ENCODE results near the gene INPP4B. TPM values are rescaled to one million over a fixed set of nuclear protein-coding genes. Genes with fewer than 3 reads are reported as not detected.

INPP4B gene
- total and polyA plus RNA-seq, 2 experiments from 2014 or later: 4.6 to 5.5 TPM

DNA sequence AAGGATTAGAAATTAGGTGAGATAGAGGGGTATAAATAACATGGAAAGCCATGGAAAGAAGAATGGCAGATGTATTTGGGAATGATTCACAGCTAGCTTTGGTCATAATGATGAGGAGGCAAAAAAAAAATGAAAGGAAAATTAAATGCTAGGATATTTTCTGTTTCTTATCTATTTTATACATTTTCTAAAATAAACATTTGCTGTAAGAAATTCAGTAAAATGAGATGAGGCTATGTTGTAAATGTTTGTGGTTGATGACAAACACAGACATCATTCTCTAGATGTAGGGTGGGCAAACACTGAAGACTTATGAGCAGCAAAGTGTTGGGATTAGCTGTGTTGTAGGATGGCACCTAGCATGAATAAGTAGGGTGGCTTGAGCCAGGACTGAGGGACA, 802.6 kb downstream of the INPP4B start:
- Histone ChIP-seq H3K9me3 (ENCODE audit: low read depth) (no peaks in the 10 kb centered on the region), H3K27ac (no peak overlapping the region), H3K27me3 (no peaks in the 10 kb centered on the region), H3K4me1 (ENCODE audit: low read depth) (peaks cover 5% of the 10 kb centered on the region), H3K36me3 (no peaks in the 10 kb centered on the region), H3K4me3 (no peak overlapping the region)
- DNase-seq (ENCODE audit: low read depth in 1 of 2, low spot score in 1 of 2): no peak
- TF ChIP-seq, protein P1, sequence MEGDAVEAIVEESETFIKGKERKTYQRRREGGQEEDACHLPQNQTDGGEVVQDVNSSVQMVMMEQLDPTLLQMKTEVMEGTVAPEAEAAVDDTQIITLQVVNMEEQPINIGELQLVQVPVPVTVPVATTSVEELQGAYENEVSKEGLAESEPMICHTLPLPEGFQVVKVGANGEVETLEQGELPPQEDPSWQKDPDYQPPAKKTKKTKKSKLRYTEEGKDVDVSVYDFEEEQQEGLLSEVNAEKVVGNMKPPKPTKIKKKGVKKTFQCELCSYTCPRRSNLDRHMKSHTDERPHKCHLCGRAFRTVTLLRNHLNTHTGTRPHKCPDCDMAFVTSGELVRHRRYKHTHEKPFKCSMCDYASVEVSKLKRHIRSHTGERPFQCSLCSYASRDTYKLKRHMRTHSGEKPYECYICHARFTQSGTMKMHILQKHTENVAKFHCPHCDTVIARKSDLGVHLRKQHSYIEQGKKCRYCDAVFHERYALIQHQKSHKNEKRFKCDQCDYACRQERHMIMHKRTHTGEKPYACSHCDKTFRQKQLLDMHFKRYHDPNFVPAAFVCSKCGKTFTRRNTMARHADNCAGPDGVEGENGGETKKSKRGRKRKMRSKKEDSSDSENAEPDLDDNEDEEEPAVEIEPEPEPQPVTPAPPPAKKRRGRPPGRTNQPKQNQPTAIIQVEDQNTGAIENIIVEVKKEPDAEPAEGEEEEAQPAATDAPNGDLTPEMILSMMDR (IDR thresholded peaks at IDR 0.05; ENCODE audit: low read depth, low read length): no peak

DNA sequence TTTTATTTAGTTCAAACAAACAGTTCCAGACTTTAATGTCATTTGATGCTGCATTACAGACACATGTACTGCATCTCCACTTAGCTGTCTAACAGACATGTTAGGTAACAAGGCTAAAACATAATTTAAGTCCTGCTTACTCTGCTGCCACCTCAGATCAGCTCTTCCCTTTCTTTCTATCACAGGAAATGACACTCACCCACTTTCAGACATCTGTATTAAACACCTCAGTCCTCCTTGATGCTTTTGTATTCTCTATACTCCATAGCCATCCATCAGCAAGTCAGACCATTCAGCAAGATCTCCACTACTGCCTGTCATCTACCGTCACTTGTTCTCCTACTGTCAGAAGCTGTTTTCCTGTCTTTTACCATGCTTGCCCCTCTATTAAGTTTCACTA, 804.3 kb downstream of the INPP4B start:
- Histone ChIP-seq H3K27ac (no peak overlapping the region), H3K36me3 (no peaks in the 10 kb centered on the region), H3K9me3 (ENCODE audit: low read depth) (no peaks in the 10 kb centered on the region), H3K4me3 (no peak overlapping the region), H3K4me1 (ENCODE audit: low read depth) (peaks cover 5% of the 10 kb centered on the region), H3K27me3 (no peaks in the 10 kb centered on the region)
- TF ChIP-seq, protein P1 (IDR thresholded peaks at IDR 0.05; ENCODE audit: low read depth, low read length): no peak
- DNase-seq (ENCODE audit: low read depth in 1 of 2, low spot score in 1 of 2): no peak

DNA sequence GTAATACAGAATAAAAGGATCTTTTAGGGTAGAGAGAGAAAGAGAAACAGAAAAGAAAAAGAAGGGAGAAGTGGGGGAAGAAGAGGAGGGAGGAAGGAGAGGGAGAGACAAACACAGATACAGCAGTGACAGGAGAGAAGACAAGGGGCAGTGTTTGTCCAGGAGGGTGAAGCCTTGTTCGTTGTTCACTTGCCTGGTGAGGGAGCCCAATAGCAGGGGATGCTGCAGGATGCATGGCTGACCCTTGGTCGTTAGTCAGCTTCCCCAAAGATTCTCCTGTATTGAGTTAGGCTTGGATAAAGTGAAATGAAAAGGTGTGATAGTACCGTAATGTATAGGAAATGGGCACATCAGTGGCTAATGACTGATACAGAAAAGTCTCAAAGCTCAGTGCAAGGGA, 806.1 kb downstream of the INPP4B start:
- Histone ChIP-seq H3K4me1 (ENCODE audit: low read depth) (peaks cover 5% of the 10 kb centered on the region), H3K27me3 (no peaks in the 10 kb centered on the region), H3K4me3 (no peak overlapping the region), H3K27ac (no peak overlapping the region), H3K9me3 (ENCODE audit: low read depth) (no peaks in the 10 kb centered on the region), H3K36me3 (no peaks in the 10 kb centered on the region)
- no peak for DNase-seq (ENCODE audit: low read depth in 1 of 2, low spot score in 1 of 2)
- TF ChIP-seq, protein P1 (IDR thresholded peaks at IDR 0.05; ENCODE audit: low read depth, low read length): no peak

DNA sequence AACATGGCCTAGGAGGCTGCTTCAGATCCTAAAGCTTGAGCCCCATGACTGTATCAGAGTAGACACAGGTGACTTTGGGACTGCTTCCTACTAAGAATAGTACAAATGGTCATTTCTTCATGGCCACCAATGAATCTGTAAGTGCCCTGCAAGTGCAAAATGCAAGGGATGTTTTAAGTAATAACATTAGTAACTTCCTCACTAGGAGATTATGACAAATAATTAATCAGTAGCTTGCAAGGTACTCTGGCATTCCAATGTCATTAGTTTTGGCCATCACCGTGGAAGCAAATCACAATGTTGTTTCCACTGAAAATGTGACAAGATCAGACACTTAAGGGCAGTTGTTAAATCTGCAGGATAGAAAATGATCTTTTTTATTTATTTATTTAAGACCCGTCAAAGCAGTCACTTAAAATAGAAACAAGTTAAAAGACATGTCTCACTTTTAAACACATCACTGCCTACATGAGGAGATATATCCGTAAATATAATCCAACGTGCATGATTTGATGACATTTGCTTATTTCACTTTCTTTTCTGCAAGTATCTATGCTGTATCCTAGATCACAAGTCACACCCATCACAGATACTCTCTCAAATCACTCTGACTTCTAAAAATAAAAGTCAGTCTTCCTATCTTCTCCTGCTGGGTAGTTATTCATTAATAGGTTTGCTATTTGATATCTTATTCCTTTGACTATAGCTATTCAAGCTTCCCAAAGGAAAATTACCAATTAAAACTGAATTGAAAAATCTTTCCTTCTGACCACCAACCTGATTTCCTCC, 809.1 kb downstream of the INPP4B start:
- no peaks in the 10 kb centered on the region for H3K36me3 ChIP-seq
- no peaks in the 10 kb centered on the region for H3K27me3 ChIP-seq
- no peak overlapping the region for H3K27ac ChIP-seq
- H3K9me3 ChIP-seq (ENCODE audit: low read depth): no peaks in the 10 kb centered on the region
- no peak overlapping the region for H3K4me3 ChIP-seq
- TF ChIP-seq, protein P1 (IDR thresholded peaks at IDR 0.05; ENCODE audit: low read depth, low read length): no peak
- DNase-seq (ENCODE audit: low read depth in 1 of 2, low spot score in 1 of 2): no peak
- peaks cover 12% of the 10 kb centered on the region for H3K4me1 ChIP-seq (ENCODE audit: low read depth)

DNA sequence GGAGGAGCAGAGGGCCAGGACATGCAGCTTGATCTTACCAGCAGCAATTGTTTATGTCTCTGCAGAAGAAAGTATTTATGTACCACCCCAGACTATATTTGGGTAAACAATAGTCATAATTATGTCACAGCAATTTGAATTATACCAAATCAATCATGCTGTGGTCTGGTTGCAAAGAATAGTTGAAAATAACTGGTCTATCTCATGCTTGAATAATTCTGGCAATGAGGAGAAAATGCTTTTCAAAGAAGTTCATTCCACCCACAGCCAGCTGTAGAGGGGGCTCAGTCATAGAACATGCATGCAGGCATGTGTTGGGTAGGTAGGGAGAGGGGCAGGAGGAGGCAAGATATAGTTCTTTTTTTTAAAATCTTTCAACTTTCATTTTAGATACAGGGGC, 810.5 kb downstream of the INPP4B start:
- no peaks in the 10 kb centered on the region for H3K36me3 ChIP-seq
- TF ChIP-seq, protein P1 (IDR thresholded peaks at IDR 0.05; ENCODE audit: low read depth, low read length): no peak
- H3K27me3 ChIP-seq: no peaks in the 10 kb centered on the region
- H3K4me3 ChIP-seq: no peak overlapping the region
- H3K9me3 ChIP-seq (ENCODE audit: low read depth): no peaks in the 10 kb centered on the region
- H3K4me1 ChIP-seq (ENCODE audit: low read depth): peaks cover 12% of the 10 kb centered on the region
- DNase-seq (ENCODE audit: low read depth in 1 of 2, low spot score in 1 of 2): no peak
- H3K27ac ChIP-seq: no peak overlapping the region
